ENCODE measurements around the gene SOAT1. TPM values are rescaled to one million over a fixed set of nuclear protein-coding genes. Genes with fewer than 3 reads are reported as not detected.
"Not testable (repeated sequence)": the region's sequence is repeated elsewhere in the genome, so short reads cannot be mapped to it uniquely, and the experiment has no call there.

Gene SOAT1
- 10 to 100 TPM in 2 of 4 donors, 1 to 10 TPM in 2; 7.5 to 12.4 (median 10.4) TPM for total RNA-seq

- Histone ChIP-seq H3K36me3 (no peaks in the 10 kb centered on the region), H3K9me3 (no peaks in the 10 kb centered on the region), H3K27me3 (no peaks in the 10 kb centered on the region), H3K4me1 (peaks cover 0 to 17% (median 5%) of the 10 kb centered on the region in 4 donors), H3K4me3 (peak within 1 kb of the TSS; percentile 59 to 95 (median 72)), H3K27ac (peak within 1 kb of the TSS; percentile 87 to 97 (median 88))
- peak; percentile 56 to 80 for TF ChIP-seq POLR2A (IDR thresholded peaks at IDR 0.05)
- peak in 3 of 6 experiments; percentile 9 to 31 (median 24) for TF ChIP-seq CTCF (IDR thresholded peaks at IDR 0.05)
- peak; percentile 95 to 99 (median 99) for DNase-seq
Measured at GRCh38 chr1:179293340-179294327, at the start of gene SOAT1. SOAT1 (plus strand) TSS chr1:179293797; CDS start chr1:179302685, 8,888 bp downstream.

- not testable (repeated sequence) for H3K27ac ChIP-seq, DNase-seq, H3K36me3 ChIP-seq, H3K4me1 ChIP-seq, H3K4me3 ChIP-seq, H3K9me3 ChIP-seq, H3K27me3 ChIP-seq
Measured at GRCh38 chr1:179245426-179245825, 48.2 kb upstream of the SOAT1 start.

- Histone ChIP-seq H3K4me1 (no peaks in the 10 kb centered on the region), H3K36me3 (no peaks in the 10 kb centered on the region)
- no peak for TF ChIP-seq CTCF (IDR thresholded peaks at IDR 0.05)
- TF ChIP-seq POLR2A (IDR thresholded peaks at IDR 0.05), result no peak
Measured at GRCh38 chr1:179247923-179248322, 45.7 kb upstream of the SOAT1 start.

GRCh38 chr1:179251675-179252074 lies 41.9 kb upstream of the SOAT1 start:
- Histone ChIP-seq H3K27ac (no peak overlapping the region), H3K4me1 (no peaks in the 10 kb centered on the region), H3K9me3 (no peaks in the 10 kb centered on the region), H3K4me3 (no peak overlapping the region), H3K27me3 (no peaks in the 10 kb centered on the region), H3K36me3 (no peaks in the 10 kb centered on the region)
- no peak for TF ChIP-seq POLR2A (IDR thresholded peaks at IDR 0.05)
- peak in 4 of 6 experiments; percentile 20 to 82 (median 74) for TF ChIP-seq CTCF (IDR thresholded peaks at IDR 0.05)
- DNase-seq, result no peak

More at GRCh38 chr1:179247923-179248322, 45.7 kb upstream of the SOAT1 start:
- no peak overlapping the region for H3K27ac ChIP-seq
- no peak overlapping the region for H3K4me3 ChIP-seq
- H3K9me3 ChIP-seq, result no peaks in the 10 kb centered on the region
- no peaks in the 10 kb centered on the region for H3K27me3 ChIP-seq
- DNase-seq, result no peak

GRCh38 chr1:179252606-179253005 lies 41.0 kb upstream of the SOAT1 start:
- Histone ChIP-seq H3K27ac (no peak overlapping the region), H3K4me1 (no peaks in the 10 kb centered on the region), H3K9me3 (no peaks in the 10 kb centered on the region), H3K27me3 (no peaks in the 10 kb centered on the region), H3K4me3 (no peak overlapping the region), H3K36me3 (no peaks in the 10 kb centered on the region)
- no peak for DNase-seq
- no peak for TF ChIP-seq CTCF (IDR thresholded peaks at IDR 0.05)
- TF ChIP-seq POLR2A (IDR thresholded peaks at IDR 0.05), result no peak

- no peak overlapping the region for H3K27ac ChIP-seq
- TF ChIP-seq CTCF (IDR thresholded peaks at IDR 0.05) (no peak), POLR2A (IDR thresholded peaks at IDR 0.05) (no peak)
- H3K27me3 ChIP-seq, result no peaks in the 10 kb centered on the region
- no peak for DNase-seq
- H3K9me3 ChIP-seq, result no peaks in the 10 kb centered on the region
- H3K4me1 ChIP-seq, result no peaks in the 10 kb centered on the region
- no peak overlapping the region for H3K4me3 ChIP-seq
- H3K36me3 ChIP-seq, result no peaks in the 10 kb centered on the region
Measured at GRCh38 chr1:179253286-179253972, 40.2 kb upstream of the SOAT1 start.
